IMR-90 (cell line): ENCODE data around the gene CFAP299. TPM values are rescaled to one million over a fixed set of nuclear protein-coding genes. Genes with fewer than 3 reads are reported as not detected.

Source experiments
- ATAC-seq: fragments of 200-7000 bp; cut with Tn5 transposase; 2 replicates; pipeline ENCODE4 v1.9.1; 2020; ENCODE audit warnings: low read depth, mild to moderate bottlenecking, moderate library complexity
- BruUV-seq: library from RNA; stranded (reverse); fragments of 400-500 nt; replicated peaks from 2 replicates; lab custom pipeline; 2021; lab: Mats Ljungman, UMichigan
- CTCF ChIA-PET: fragments of 300-600 bp; formaldehyde crosslinking; extraction: SDS; loops from one replicate; lab custom pipeline; 2021; ENCODE audit warnings: antibody characterized with exemption; lab: Yijun Ruan, JAX
- POLR2A ChIA-PET: fragments of 300-600 bp; sonication (Branson Sonifier 250); formaldehyde crosslinking; loops from one replicate; lab custom pipeline; 2022; ENCODE audit warnings: antibody characterized with exemption; ENCODE audit not compliant: unreplicated experiment; lab: Charles Lee
- DNase-seq: peaks from one replicate; pipeline ENCODE4 v3.0.0; 2013
- H2AFZ ChIP-seq: replicated peaks from 2 replicates; pipeline ENCODE3; 2013; ENCODE audit warnings: low read length, mild to moderate bottlenecking; ENCODE audit not compliant: poor library complexity
- H2AK5ac ChIP-seq: 2 replicates; pipeline ENCODE4 v1.6.1; 2013; ENCODE audit warnings: low read depth, low read length, inconsistent platforms
- H2AK9ac ChIP-seq: replicated peaks from 2 replicates; pipeline ENCODE3; 2013; ENCODE audit warnings: mild to moderate bottlenecking, low read depth, low read length, moderate library complexity; ENCODE audit not compliant: poor library complexity
- H2BK120ac ChIP-seq: 2 replicates; pipeline ENCODE4 v1.6.1; 2013; ENCODE audit warnings: low read depth, low read length, inconsistent platforms
- H2BK15ac ChIP-seq: 3 replicates; pipeline ENCODE4 v1.6.1; 2013; ENCODE audit warnings: low read depth, low read length, inconsistent platforms
- H2BK20ac ChIP-seq: 2 replicates; pipeline ENCODE4 v1.6.1; 2013; ENCODE audit warnings: low read depth, mild to moderate bottlenecking, inconsistent platforms, low read length, moderate library complexity
- H2BK5ac ChIP-seq: 2 replicates; pipeline ENCODE4 v1.6.1; 2013; ENCODE audit warnings: mild to moderate bottlenecking, low read depth, low read length, inconsistent platforms; ENCODE audit not compliant: poor library complexity, severe bottlenecking
- H3K14ac ChIP-seq: replicated peaks from 2 replicates; pipeline ENCODE4 v1.6.1; 2013; ENCODE audit warnings: low read depth, low read length, inconsistent platforms
- H3K18ac ChIP-seq: 2 replicates; pipeline ENCODE4 v1.6.1; 2013; ENCODE audit warnings: low read depth, low read length, control low read depth
- H3K23ac ChIP-seq: 2 replicates; pipeline ENCODE4 v1.6.1; 2013; ENCODE audit warnings: low read depth, low read length, inconsistent platforms
- H3K27ac ChIP-seq: 2 replicates; pipeline ENCODE4 v1.5.1; 2013; ENCODE audit warnings: mild to moderate bottlenecking, control low read depth, low read length; ENCODE audit not compliant: insufficient read depth
- H3K27me3 ChIP-seq: 2 replicates; pipeline ENCODE4 v1.6.1; 2013; ENCODE audit warnings: low read length; ENCODE audit not compliant: control insufficient read depth, insufficient read depth
- H3K36me3 ChIP-seq: 2 replicates; pipeline ENCODE4 v1.6.1; 2013; ENCODE audit warnings: low read length, mixed read lengths; ENCODE audit not compliant: control insufficient read depth, insufficient read depth
- H3K4ac ChIP-seq: 2 replicates; pipeline ENCODE4 v1.6.1; 2013; ENCODE audit warnings: low read depth, low read length, inconsistent platforms
- H3K4me1 ChIP-seq: 2 replicates; pipeline ENCODE4 v1.6.1; 2013; ENCODE audit warnings: low read length, mixed read lengths; ENCODE audit not compliant: control insufficient read depth, insufficient read depth
- H3K4me2 ChIP-seq: 2 replicates; pipeline ENCODE4 v1.6.1; 2013; ENCODE audit warnings: low read depth, mild to moderate bottlenecking, control low read depth, low read length, moderate library complexity
- H3K4me3 ChIP-seq: 2 replicates; pipeline ENCODE4 v1.5.1; 2013; ENCODE audit warnings: low read depth, mild to moderate bottlenecking, control low read depth, low read length, moderate library complexity; ENCODE audit not compliant: insufficient read depth
- H3K56ac ChIP-seq: 2 replicates; pipeline ENCODE4 v1.6.1; 2013; ENCODE audit warnings: low read length, inconsistent platforms; ENCODE audit not compliant: insufficient read depth; ENCODE audit errors: extremely low read depth
- H3K79me1 ChIP-seq, 2 experiments: 2 replicates each; pipeline ENCODE4 v1.6.1; 2013; ENCODE audit warnings: low read length in 2 of 2, inconsistent platforms in 1 of 2, low read depth in 1 of 2
- H3K9ac ChIP-seq: 2 replicates; pipeline ENCODE4 v1.6.1; 2013; ENCODE audit warnings: low read depth, low read length, control low read depth
- H3K9me1 ChIP-seq: 2 replicates; pipeline ENCODE4 v1.6.1; 2013; ENCODE audit warnings: low read length, inconsistent platforms; ENCODE audit not compliant: insufficient read depth
- H3K9me3 ChIP-seq: 2 replicates; pipeline ENCODE4 v1.6.1; 2013; ENCODE audit warnings: low read length; ENCODE audit not compliant: control insufficient read depth, insufficient read depth
- H4K20me1 ChIP-seq: 2 replicates; pipeline ENCODE4 v1.6.1; 2013; ENCODE audit warnings: low read length, inconsistent platforms; ENCODE audit not compliant: insufficient read depth
- H4K5ac ChIP-seq: 2 replicates; pipeline ENCODE4 v1.6.1; 2013; ENCODE audit warnings: mild to moderate bottlenecking, low read depth, low read length, control low read depth
- H4K8ac ChIP-seq, 2 experiments: 2 replicates each; pipeline ENCODE4 v1.6.1; 2013; ENCODE audit warnings: low read depth in 2 of 2, low read length in 2 of 2, control low read depth in 1 of 2, inconsistent platforms in 1 of 2
- H4K91ac ChIP-seq: 2 replicates; pipeline ENCODE4 v1.6.1; 2013; ENCODE audit warnings: low read depth, low read length, inconsistent platforms; ENCODE audit not compliant: insufficient read depth
- BHLHE40 ChIP-seq: fragments of 150-350 bp; IDR thresholded peaks from 2 replicates; pipeline ENCODE4 v1.6.1; 2016; ENCODE audit warnings: mild to moderate bottlenecking, low read depth, low read length
- CTCF ChIP-seq: conservative IDR thresholded peaks from 2 replicates; pipeline ENCODE4 v1.5.1; 2012; ENCODE audit warnings: mild to moderate bottlenecking, low read depth, low read length, improper control_type of control experiment
- FOS ChIP-seq: fragments of 150-350 bp; IDR thresholded peaks from 2 replicates; pipeline ENCODE4 v1.6.1; 2016; ENCODE audit warnings: low read depth, low read length
- MAFK ChIP-seq: IDR thresholded peaks from 2 replicates; pipeline ENCODE4 v1.6.1; 2012; ENCODE audit warnings: low read depth, low read length, improper control_type of control experiment
- MAZ ChIP-seq: IDR thresholded peaks from 2 replicates; pipeline ENCODE4 v1.6.1; 2012; ENCODE audit warnings: low read depth, mild to moderate bottlenecking, low read length, improper control_type of control experiment, moderate library complexity, borderline replicate concordance
- MXI1 ChIP-seq: IDR thresholded peaks from 2 replicates; pipeline ENCODE4 v1.6.1; 2012; ENCODE audit warnings: low read depth, mild to moderate bottlenecking, low read length, moderate library complexity, borderline replicate concordance
- NFE2L2 ChIP-seq: fragments of 150-350 bp; IDR thresholded peaks from 2 replicates; pipeline ENCODE4 v1.6.1; 2016; ENCODE audit warnings: low read depth, mild to moderate bottlenecking, low read length
- POLR2A ChIP-seq: IDR thresholded peaks from 2 replicates; pipeline ENCODE4 v1.6.1; 2012; ENCODE audit warnings: mild to moderate bottlenecking, low read depth, low read length
- RAD21 ChIP-seq: IDR thresholded peaks from 2 replicates; pipeline ENCODE4 v1.6.1; 2012; ENCODE audit warnings: low read length, improper control_type of control experiment
- RCOR1 ChIP-seq: IDR thresholded peaks from 2 replicates; pipeline ENCODE4 v1.6.1; 2012; ENCODE audit warnings: mild to moderate bottlenecking, low read length, improper control_type of control experiment; ENCODE audit not compliant: insufficient replicate concordance
- RFX5 ChIP-seq: IDR thresholded peaks from 2 replicates; pipeline ENCODE4 v1.8.0; 2012; ENCODE audit warnings: low read depth, mild to moderate bottlenecking, low read length, moderate library complexity
- SMC3 ChIP-seq: fragments of 150-350 bp; IDR thresholded peaks from 2 replicates; pipeline ENCODE4 v1.6.1; 2016; ENCODE audit warnings: low read depth, mild to moderate bottlenecking, antibody characterized with exemption, low read length, moderate library complexity
- USF2 ChIP-seq: fragments of 150-350 bp; IDR thresholded peaks from 2 replicates; pipeline ENCODE4 v1.6.1; 2017; ENCODE audit warnings: mild to moderate bottlenecking, antibody characterized with exemption, low read length, low read depth
- dilution Hi-C: fragments of 300-500 bp; cut with HindIII; formaldehyde crosslinking; loops from one replicate; pipeline ENCODE4 v1.14.3; 2018; ENCODE audit warnings: low sequenced_read_pairs; ENCODE audit not compliant: unreplicated experiment
- in situ Hi-C: fragments of 300-500 bp; cut with MboI; formaldehyde crosslinking; loops from 3 replicates; pipeline ENCODE4 v1.14.3; 2019; ENCODE audit warnings: low sequenced_read_pairs, inconsistent platforms, mixed read lengths
- intact Hi-C: fragments of 100-400 bp; cut with micrococcal nuclease; formaldehyde crosslinking; loops from 2 replicates; pipeline ENCODE4 v1.10.0; 2022
- polyA plus RNA-seq, 3 experiments: library from polyadenylated mRNA; depleted of rRNA; stranded (reverse); fragments of >200 nt; gene quantifications; 2 replicates each; pipeline ENCODE4 v1.2.3, GENCODE V29; 2012; ENCODE audit warnings: low replicate concordance in 1 of 3
- total RNA-seq: library from RNA; depleted of rRNA; stranded (reverse); fragments of >200 nt; gene quantifications from 2 replicates; pipeline ENCODE4 v1.2.3, GENCODE V29; 2012

CFAP299 gene
- total and polyA plus RNA-seq, 2 of the 4 experiments (the other 2 are of a cell fraction), result 1.0 to 1.1 TPM

GRCh38 chr4:80343887-80344286, 8.4 kb downstream of the CFAP299 start:
- Histone ChIP-seq H3K14ac (no peak overlapping the region), H3K4me2 (no peak overlapping the region), H4K5ac (no peak overlapping the region), H4K20me1 (no peaks in the 10 kb centered on the region), H3K23ac (no peak overlapping the region), H2BK20ac (no peak overlapping the region), H2AFZ (no peak overlapping the region), H3K4me1 (no peaks in the 10 kb centered on the region; the same call in 1 of the 2 replicates), H3K56ac (no peak overlapping the region), H2BK120ac (no peak overlapping the region), H3K27me3 (no peaks in the 10 kb centered on the region), H3K4ac (no peak overlapping the region), H4K8ac (no peak overlapping the region), H3K9ac (no peak overlapping the region), H4K91ac (no peak overlapping the region), H3K27ac (no peak overlapping the region), H2AK5ac (no peak overlapping the region), H2BK5ac (no peak overlapping the region), H3K9me1 (0 out of 2 replicates have a peak, but pooled peaks cover 1% of the 10 kb centered on the region), H3K18ac (no peak overlapping the region), H3K36me3 (no peaks in the 10 kb centered on the region), H3K79me1 (no peaks in the 10 kb centered on the region; a peak in 1 of 4 replicates), H3K4me3 (no peak overlapping the region), H2AK9ac (no peak overlapping the region), H3K9me3 (peaks cover 2% of the 10 kb centered on the region; the same call in 1 of the 2 replicates), H2BK15ac (no peak overlapping the region)
- intact Hi-C loops (no loop called here), in situ Hi-C loops (loop anchor here (25.0 kb wide), 1 partner anchor 1407 kb away; the partner anchor contains the start of gene PAQR3), dilution Hi-C loops (no loop called here)
- ATAC-seq, result no peak
- no peak for DNase-seq
- no TSS peak for BruUV-seq
- TF ChIP-seq MAZ (no peak), MAFK (no peak), CTCF (no peak), RCOR1 (no peak), MXI1 (no peak), SMC3 (no peak), POLR2A (no peak), BHLHE40 (no peak), USF2 (no peak), NFE2L2 (no peak), RFX5 (no peak), RAD21 (no peak), FOS (no peak)
- CTCF ChIA-PET, result no interaction called here
- POLR2A ChIA-PET, result interaction anchor here (0.7 kb wide), 1 partner anchor 1730 kb away, joined by 7 read pairs; no protein-coding TSS in a partner anchor
